HepG2 (cell line): ENCODE measurements around the gene STX10. TPM values are rescaled to one million over a fixed set of nuclear protein-coding genes. Genes with fewer than 3 reads are reported as not detected.
A peak's percentile ranks its signal among the peaks of the same experiment; 100 is the strongest.

Experiments used
- GPN1 ChIP-seq: sonication (generic); formaldehyde crosslinking; IDR thresholded peaks from 2 replicates; pipeline ENCODE4 v1.5.1; 2020; ENCODE audit warnings: missing genetic modification reagents, borderline replicate concordance
- MED8 ChIP-seq: sonication (generic); formaldehyde crosslinking; IDR thresholded peaks from 2 replicates; pipeline ENCODE4 v1.8.1; 2023; ENCODE audit warnings: mild to moderate bottlenecking, missing genetic modification reagents; ENCODE audit not compliant: insufficient replicate concordance
- PAF1 ChIP-seq: IDR thresholded peaks from 2 replicates; pipeline ENCODE4 v1.6.1; 2016; ENCODE audit warnings: missing genetic modification reagents, missing compliant biosample characterization
- PAWR ChIP-seq: sonication (generic); formaldehyde crosslinking; IDR thresholded peaks from 2 replicates; pipeline ENCODE4 v1.4.0; 2020; ENCODE audit warnings: missing genetic modification reagents, mild to moderate bottlenecking, borderline replicate concordance
- PHB2 ChIP-seq: fragments of 450-650 bp; IDR thresholded peaks from 2 replicates; pipeline ENCODE4 v1.6.1; 2018; ENCODE audit not compliant: partially characterized antibody
- POLR2A ChIP-seq, 2 experiments: IDR thresholded peaks; 2 replicates each; pipeline ENCODE4 v1.6.1; 2011; ENCODE audit warnings: low read depth in 2 of 2, low read length in 2 of 2, mild to moderate bottlenecking in 1 of 2, moderate library complexity in 1 of 2; ENCODE audit not compliant: insufficient read depth in 1 of 2
- REL ChIP-seq: sonication (generic); formaldehyde crosslinking; conservative IDR thresholded peaks from 2 replicates; pipeline ENCODE4 v1.8.0; 2022; ENCODE audit warnings: mild to moderate bottlenecking, missing genetic modification reagents, moderate library complexity
- TEAD3 ChIP-seq: optimal IDR thresholded peaks from 2 replicates; pipeline ENCODE3; 2016; ENCODE audit warnings: borderline replicate concordance
- TRIM22 ChIP-seq: fragments of 450-650 bp; IDR thresholded peaks from 2 replicates; pipeline ENCODE4 v1.6.1; 2017
- ZFP91 ChIP-seq: sonication (generic); formaldehyde crosslinking; IDR thresholded peaks from 2 replicates; pipeline ENCODE4 v1.9.0; 2022; ENCODE audit warnings: missing genetic modification reagents, mild to moderate bottlenecking, borderline replicate concordance
- ZKSCAN8 ChIP-seq: IDR thresholded peaks from 2 replicates; pipeline ENCODE4 v1.6.1; 2016; ENCODE audit warnings: borderline replicate concordance, missing genetic modification reagents, missing compliant biosample characterization
- ZNF207 ChIP-seq: fragments of 450-650 bp; IDR thresholded peaks from 2 replicates; pipeline ENCODE4 v1.6.1; 2016; ENCODE audit warnings: antibody characterized with exemption, borderline replicate concordance
- ZNF343 ChIP-seq: sonication (generic); formaldehyde crosslinking; IDR thresholded peaks from 2 replicates; pipeline ENCODE4 v1.4.0; 2020; ENCODE audit warnings: mild to moderate bottlenecking, missing genetic modification reagents
- ZNF362 ChIP-seq: sonication (generic); formaldehyde crosslinking; IDR thresholded peaks from 2 replicates; pipeline ENCODE4 v1.4.0; 2020; ENCODE audit warnings: missing genetic modification reagents, mild to moderate bottlenecking, borderline replicate concordance
- ZNF670 ChIP-seq: sonication (generic); formaldehyde crosslinking; IDR thresholded peaks from 2 replicates; pipeline ENCODE4 v1.8.0; 2022; ENCODE audit warnings: mild to moderate bottlenecking, missing genetic modification reagents, borderline replicate concordance
- ZNF839 ChIP-seq: sonication (generic); formaldehyde crosslinking; IDR thresholded peaks from 2 replicates; pipeline ENCODE4 v1.4.0; 2020; ENCODE audit warnings: missing genetic modification reagents, mild to moderate bottlenecking, borderline replicate concordance
- ZSCAN22 ChIP-seq: sonication (generic); formaldehyde crosslinking; IDR thresholded peaks from 2 replicates; pipeline ENCODE4 v1.4.0; 2020; ENCODE audit warnings: mild to moderate bottlenecking, missing genetic modification reagents
- polyA plus RNA-seq, 8 experiments: library from polyadenylated mRNA; depleted of rRNA in 3 of 8; stranded (reverse) in 7 of 8; unstranded in 1 of 8; fragments of >200 nt; fragmentation: Illumina TruSeq in 4 of 8; extraction: Trizol in 4 of 8; gene quantifications; 2 replicates each; pipeline versions ENCODE4 v1.2.1 to v1.2.3, GENCODE V29; 2011 to 2016; ENCODE audit warnings: low read depth in 4 of 8, missing spikeins in 1 of 8, mixed read lengths in 1 of 8; ENCODE audit not compliant: insufficient read depth in 1 of 8
- total RNA-seq, 5 experiments: library from RNA; depleted of rRNA; stranded (reverse); fragments of >200 nt; fragmentation: Illumina TruSeq; extraction: Trizol; gene quantifications; 2 replicates each; pipeline ENCODE4 v1.2.3, GENCODE V29; 2016; ENCODE audit warnings: low read depth in 1 of 5

Gene STX10
- total and polyA plus RNA-seq, 2 of the 13 experiments (the other 11 are each of a cell fraction or from before 2014, with no cell fraction given): 47.9 to 66.4 TPM

- TF ChIP-seq ZFP91 (0 out of 2 replicates have a peak, but pooled peaks have one; percentile 24), TEAD3 (CRISPR knock-in tag) (peak; percentile 47), REL (CRISPR knock-in tag) (no peak), ZNF343 (CRISPR knock-in tag) (no peak), GPN1 (CRISPR knock-in tag) (no peak), ZKSCAN8 (CRISPR knock-in tag) (no peak), MED8 (CRISPR knock-in tag) (no peak), PAF1 (CRISPR knock-in tag) (no peak), PHB2 (no peak), ZNF670 (no peak), ZNF207 (no peak), ZNF362 (CRISPR knock-in tag) (no peak), PAWR (no peak), ZNF839 (CRISPR knock-in tag) (no peak), POLR2A (IDR thresholded peaks at IDR 0.05; ENCODE audit: insufficient read depth in 1 of 2, low read depth in 2 of 2, low read length in 2 of 2) (no peak), TRIM22 (no peak), ZSCAN22 (CRISPR knock-in tag) (no peak)
Measured at GRCh38 chr19:13095934-13096927, 53.9 kb downstream of the STX10 start (continued).
